Chondrocyte (in vitro differentiated cells): ENCODE data around the gene ACTC1. TPM values are rescaled to one million over a fixed set of nuclear protein-coding genes. Genes with fewer than 3 reads are reported as not detected.
A peak's percentile ranks its signal among the peaks of the same experiment; 100 is the strongest.

Experiments used
- DNase-seq: peaks from one replicate; pipeline ENCODE4 v3.0.0; 2021; ENCODE audit warnings: mixed read lengths, low spot score
- H3K27ac Mint-ChIP-seq: one replicate; pipeline ENCODE4 v1.8.0; 2021; ENCODE audit warnings: mild to moderate bottlenecking, moderate library complexity, mixed read lengths; ENCODE audit not compliant: unreplicated experiment
- H3K27me3 Mint-ChIP-seq: 2 replicates; pipeline ENCODE4 v1.8.0; 2021; ENCODE audit warnings: low read depth, mixed read lengths
- H3K36me3 Mint-ChIP-seq: 2 replicates; pipeline ENCODE4 v1.8.0; 2021; ENCODE audit warnings: low read depth, mixed read lengths
- H3K4me1 Mint-ChIP-seq: 2 replicates; pipeline ENCODE4 v1.8.0; 2021; ENCODE audit warnings: low read depth, mild to moderate bottlenecking, mixed read lengths
- H3K4me3 Mint-ChIP-seq: one replicate; pipeline ENCODE4 v1.8.0; 2021; ENCODE audit warnings: mild to moderate bottlenecking, moderate library complexity, mixed read lengths; ENCODE audit not compliant: unreplicated experiment
- H3K9me3 Mint-ChIP-seq: 2 replicates; pipeline ENCODE4 v1.8.0; 2021; ENCODE audit warnings: low read depth, mixed read lengths
- CTCF ChIP-seq: fragments of 200-600 bp; sonication (generic); IDR thresholded peaks from 2 replicates; pipeline ENCODE4 v1.5.0; 2021; ENCODE audit warnings: antibody characterized with exemption, mild to moderate bottlenecking, moderate library complexity
- total RNA-seq: library from RNA; stranded (reverse); gene quantifications from 3 replicates; pipeline ENCODE4 v1.2.1, GENCODE V29; 2021

ACTC1 gene
- total RNA-seq, 1 donor from 2014 or later, result 6.2 TPM

- no peak for TF ChIP-seq CTCF
- Mint-ChIP-seq H3K36me3 (no peaks in the 10 kb centered on the region), H3K27ac (no peak overlapping the region), H3K4me1 (peaks cover 16% of the 10 kb centered on the region), H3K27me3 (no peaks in the 10 kb centered on the region), H3K4me3 (no peak overlapping the region), H3K9me3 (no peaks in the 10 kb centered on the region)
- no peak for DNase-seq
Measured at GRCh38 chr15:34804113-34804512, 8.8 kb upstream of the ACTC1 start.

GRCh38 chr15:34802803-34803750 lies 7.7 kb upstream of the ACTC1 start:
- Mint-ChIP-seq H3K36me3 (no peaks in the 10 kb centered on the region), H3K27me3 (no peaks in the 10 kb centered on the region), H3K4me3 (no peak overlapping the region), H3K4me1 (peaks cover 21% of the 10 kb centered on the region), H3K27ac (no peak overlapping the region), H3K9me3 (no peaks in the 10 kb centered on the region)
- no peak for TF ChIP-seq CTCF
- no peak for DNase-seq

GRCh38 chr15:34802371-34802770 lies 7.0 kb upstream of the ACTC1 start:
- Mint-ChIP-seq H3K9me3 (no peaks in the 10 kb centered on the region), H3K36me3 (no peaks in the 10 kb centered on the region), H3K4me1 (peaks cover 23% of the 10 kb centered on the region), H3K27me3 (no peaks in the 10 kb centered on the region), H3K27ac (no peak overlapping the region), H3K4me3 (no peak overlapping the region)
- no peak for TF ChIP-seq CTCF
- no peak for DNase-seq

- Mint-ChIP-seq H3K4me1 (peaks cover 39% of the 10 kb centered on the region), H3K36me3 (no peaks in the 10 kb centered on the region), H3K27ac (peak overlapping the region; percentile 88), H3K4me3 (peak overlapping the region; percentile 50), H3K9me3 (no peaks in the 10 kb centered on the region), H3K27me3 (peaks cover under 1% of the 10 kb centered on the region)
- no peak for TF ChIP-seq CTCF
- DNase-seq, result peak; percentile 93
Measured at GRCh38 chr15:34799149-34800101, 4.1 kb upstream of the ACTC1 start.

- no peak for DNase-seq
- Mint-ChIP-seq H3K36me3 (no peaks in the 10 kb centered on the region), H3K4me3 (no peak overlapping the region), H3K27ac (no peak overlapping the region), H3K9me3 (no peaks in the 10 kb centered on the region), H3K4me1 (peaks cover 44% of the 10 kb centered on the region), H3K27me3 (peaks cover 16% of the 10 kb centered on the region)
- no peak for TF ChIP-seq CTCF
Measured at GRCh38 chr15:34796847-34797435, 1.6 kb upstream of the ACTC1 start.
